Myocyte (in vitro differentiated cells): Measurements from ENCODE around the gene MCFD2. TPM values are rescaled to one million over a fixed set of nuclear protein-coding genes. Genes with fewer than 3 reads are reported as not detected.

ENCODE experiments used
- DNase-seq: peaks from one replicate; pipeline ENCODE4 v3.0.0-alpha.2; 2012; ENCODE audit warnings: low read depth
- total RNA-seq: library from RNA; depleted of rRNA; stranded (reverse); fragments of >200 nt; gene quantifications from 2 replicates; pipeline ENCODE4 v1.2.3, GENCODE V29; 2014

MCFD2 gene
- total RNA-seq, 1 donor from 2014 or later: 51.8 TPM

DNA sequence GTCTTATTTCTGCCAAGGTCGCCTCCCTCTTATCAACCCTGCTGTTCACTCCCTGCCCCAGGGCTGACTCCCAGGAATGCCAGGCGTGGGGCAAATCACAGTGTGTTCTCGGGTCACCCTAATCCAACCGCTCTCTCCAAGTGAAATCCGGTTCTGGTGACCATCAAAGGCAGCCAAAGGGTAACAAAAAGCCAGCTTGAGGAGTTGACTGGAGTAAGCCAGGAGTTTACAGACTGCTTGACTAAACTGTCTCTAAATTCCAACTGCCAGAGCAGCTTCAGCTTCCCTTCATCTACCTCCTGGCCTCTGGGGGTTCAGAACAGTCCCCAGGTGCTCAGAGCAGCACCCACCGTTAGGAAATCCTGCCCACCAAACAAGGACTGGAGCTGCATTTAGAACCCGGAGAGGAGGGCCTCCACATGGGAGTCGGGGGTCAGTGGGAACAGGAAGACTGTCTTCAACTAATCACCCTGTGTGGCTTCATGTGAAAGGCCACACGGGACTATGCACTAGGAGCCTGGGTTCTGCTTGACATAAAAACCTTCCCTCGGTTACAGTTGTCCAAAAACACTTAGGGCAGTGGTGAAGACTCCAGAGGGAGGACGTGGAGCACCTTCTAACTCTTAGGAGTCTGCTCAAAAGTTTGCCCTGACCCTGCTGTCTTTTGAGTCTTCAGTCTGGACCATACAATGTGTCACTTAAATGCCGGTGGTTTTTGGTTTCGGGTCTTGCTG is 24.2 kb upstream of the MCFD2 start:
- DNase-seq: peak; percentile 10

GRCh38 chr2:46937471-46937901 is 21.9 kb upstream of the MCFD2 start:
- no peak for DNase-seq

DNA sequence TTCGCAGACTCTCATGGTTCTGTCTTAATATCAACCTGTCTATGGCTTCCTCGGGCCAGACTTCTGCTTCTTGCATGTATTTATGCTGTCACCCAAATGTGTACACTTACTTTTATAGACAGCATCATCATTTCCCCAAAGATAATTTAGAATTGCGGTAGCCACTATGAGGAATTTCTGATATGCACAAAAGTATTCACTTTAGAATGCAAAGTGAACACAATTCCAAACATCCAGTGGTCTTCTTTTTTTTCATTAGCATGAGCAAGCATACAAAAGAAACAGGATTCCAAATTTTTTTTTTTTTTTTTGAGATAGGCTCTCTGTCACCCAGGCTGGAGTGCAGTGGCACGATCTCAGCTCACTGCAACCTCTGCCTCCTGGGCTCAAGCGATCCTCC is 21.0 kb upstream of the MCFD2 start:
- no peak for DNase-seq

DNA sequence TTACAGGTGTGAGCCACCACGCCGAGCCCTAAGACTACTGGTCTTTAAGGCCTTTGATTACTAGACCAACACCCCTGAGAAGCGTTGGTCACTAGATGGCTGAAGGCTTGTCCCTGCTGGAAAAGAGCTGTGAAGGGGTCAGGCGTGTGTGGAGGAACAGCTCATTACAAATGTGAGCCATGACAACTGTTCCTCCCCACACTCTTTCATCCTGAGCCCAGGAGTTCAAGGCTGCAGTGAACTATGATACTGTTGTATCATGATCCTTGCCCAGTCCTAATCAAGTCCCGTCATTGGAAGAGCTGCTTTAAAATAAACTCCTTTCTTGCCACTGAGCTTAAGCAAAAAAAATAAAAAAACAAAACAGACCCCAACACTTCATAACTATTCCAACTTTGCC is 19.5 kb upstream of the MCFD2 start:
- DNase-seq: no peak

- DNase-seq: no peak
Observed at GRCh38 chr2:46929612-46930011, 14.0 kb upstream of the MCFD2 start.

DNA sequence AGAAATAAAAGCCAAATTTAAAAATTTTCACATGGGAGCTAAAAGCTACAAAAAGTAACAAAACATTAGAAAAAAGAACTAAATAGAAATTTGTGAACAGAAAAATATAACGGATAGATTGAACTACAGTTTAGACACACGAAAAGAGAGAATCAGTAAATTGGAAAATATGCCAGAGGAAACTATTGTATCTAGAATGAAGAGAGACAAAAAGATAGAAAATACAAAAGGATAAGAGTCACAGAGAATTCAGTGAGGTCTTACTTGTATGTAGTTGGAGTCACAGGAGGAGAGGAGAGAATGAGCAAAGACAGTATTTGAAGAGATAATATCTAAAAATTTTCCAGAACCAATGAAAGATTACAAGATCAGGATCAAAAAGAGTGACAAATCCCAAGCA is 11.3 kb upstream of the MCFD2 start:
- DNase-seq: no peak

- no peak for DNase-seq
Observed at GRCh38 chr2:46925474-46926351, 10.1 kb upstream of the MCFD2 start.

DNA sequence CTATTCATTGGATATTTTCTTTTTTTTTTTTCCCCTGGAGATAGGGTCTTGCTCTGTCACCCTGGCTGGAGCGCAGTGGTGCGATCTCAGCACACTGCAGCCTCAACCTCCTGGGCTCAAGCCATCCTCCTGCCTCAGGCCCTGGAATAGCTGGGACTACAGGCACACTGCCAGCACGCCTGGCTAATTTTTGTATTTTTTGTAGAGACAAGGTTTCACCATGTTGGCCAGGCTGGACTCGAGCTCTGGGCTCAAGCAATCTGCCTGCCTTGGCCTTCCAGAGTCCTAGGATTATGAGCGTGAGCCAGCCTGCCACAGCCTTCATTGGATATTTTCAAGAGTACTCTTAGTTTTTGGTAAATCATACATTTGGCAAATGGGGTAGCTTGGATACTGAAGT is 9.0 kb upstream of the MCFD2 start:
- no peak for DNase-seq

DNA sequence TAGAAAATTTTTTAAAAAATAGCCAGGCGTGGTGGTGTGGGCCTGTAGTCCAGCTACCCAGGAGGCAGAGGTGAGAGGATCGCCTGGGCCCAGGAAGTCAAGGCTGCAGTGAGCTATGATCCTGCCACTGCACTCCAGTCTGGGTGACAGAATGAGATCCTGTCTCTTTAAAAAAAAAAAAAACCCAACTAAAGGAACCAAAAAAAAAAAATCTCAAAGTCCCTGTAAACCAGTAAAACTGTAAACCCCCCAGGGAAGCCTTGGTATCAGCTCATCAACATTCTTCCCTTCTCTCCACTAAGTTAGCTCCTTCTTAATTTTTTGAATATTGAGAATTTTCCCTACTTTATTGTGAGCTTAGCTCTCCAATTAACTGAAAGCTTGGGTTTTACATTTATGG is 8.4 kb upstream of the MCFD2 start:
- DNase-seq: no peak

- DNase-seq: peak; percentile 28
Observed at GRCh38 chr2:46923041-46923528, 7.5 kb upstream of the MCFD2 start.

GRCh38 chr2:46922606-46923005 is 7.0 kb upstream of the MCFD2 start:
- no peak for DNase-seq

DNA sequence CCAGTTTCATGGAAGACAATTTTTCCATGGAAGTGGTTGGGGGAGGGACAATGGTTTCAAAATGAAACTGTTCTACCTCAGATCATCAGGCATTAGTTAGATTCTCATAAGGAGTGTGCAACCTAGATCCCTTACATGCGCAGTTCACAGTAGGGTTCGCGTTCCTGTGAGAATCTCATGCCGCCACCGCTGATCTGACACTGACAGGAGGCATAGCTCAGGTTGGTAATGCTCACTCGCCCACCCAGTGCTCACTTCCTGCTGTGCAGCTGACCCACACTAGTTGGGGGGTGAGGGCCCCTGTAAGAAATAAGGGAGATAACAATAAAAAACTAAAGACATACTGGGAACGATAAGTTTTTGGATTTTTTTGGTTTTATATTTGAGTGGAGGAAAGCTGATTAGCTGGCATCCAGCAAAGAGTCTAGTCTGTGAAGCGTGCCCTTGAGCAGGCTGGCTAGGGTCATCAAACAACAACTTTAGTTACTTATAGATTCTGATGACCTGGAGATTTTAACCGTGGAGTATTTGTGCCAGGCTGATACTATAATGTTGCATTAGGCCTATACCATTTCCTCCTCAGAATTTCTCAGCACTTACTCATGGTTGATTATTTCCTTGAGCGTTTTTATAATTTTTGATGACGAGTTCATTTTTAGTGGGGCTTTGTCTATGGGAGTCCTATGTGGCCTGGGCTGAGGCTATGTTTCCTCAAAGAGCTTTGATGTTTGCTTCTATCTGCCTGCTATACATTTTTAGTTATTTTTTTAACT is 6.3 kb upstream of the MCFD2 start:
- no peak for DNase-seq

DNA sequence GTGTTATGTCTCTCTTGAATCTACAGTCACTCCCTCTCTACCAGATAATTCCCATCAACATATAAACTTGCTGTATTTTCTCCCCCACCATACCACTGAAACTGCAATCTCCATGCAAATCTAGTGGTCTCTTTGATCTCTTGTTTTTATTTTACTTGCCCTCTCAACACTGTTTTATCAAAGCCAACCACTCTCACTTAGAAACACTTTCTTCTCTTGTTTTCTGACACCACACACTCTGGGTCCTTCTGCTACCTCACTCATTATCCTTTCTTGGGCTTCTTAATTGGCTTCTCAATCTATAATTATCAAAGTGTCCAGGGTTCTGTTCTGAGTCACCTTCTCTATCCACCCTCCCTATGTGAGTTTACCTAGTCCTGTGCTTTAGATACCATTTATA is 2.0 kb upstream of the MCFD2 start:
- no peak for DNase-seq

DNA sequence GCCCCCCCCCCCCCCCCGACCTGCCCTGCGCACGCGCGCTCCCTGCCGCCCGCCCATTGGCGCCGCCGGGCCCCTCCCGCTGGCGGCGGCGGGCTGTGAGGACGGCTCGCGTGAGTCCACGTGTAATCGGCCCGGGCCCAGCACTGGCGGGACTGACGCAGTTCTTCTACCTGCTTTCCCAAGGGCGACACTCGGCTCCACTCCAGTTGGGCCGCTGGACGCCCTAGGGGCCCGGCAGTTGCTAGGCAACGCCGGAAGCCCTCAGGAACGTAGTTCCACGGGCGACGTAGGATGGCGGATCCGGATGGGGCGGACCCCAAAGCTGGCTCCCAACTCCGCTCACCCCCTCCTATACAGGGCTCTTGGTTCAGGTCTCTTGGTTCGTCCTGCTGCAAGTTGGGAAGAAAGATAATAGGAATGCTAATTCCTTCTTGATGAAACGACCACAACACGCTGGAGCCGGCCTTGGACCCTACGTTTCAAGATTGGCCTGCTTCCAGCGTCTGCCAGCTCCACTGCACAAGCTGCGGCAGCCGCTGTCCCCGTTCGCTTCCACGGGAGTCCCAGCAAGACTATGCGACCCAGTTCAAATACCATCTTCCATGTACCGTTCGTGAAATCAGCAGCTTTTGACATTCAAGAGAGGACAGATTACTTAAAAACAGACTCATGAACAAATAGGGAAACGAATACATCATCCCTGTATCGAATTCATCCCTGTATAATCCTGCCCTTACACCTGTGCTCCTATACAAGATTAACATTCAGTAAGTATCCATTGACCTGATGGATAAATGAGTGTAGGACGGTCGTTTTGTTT is 415 bp upstream of the MCFD2 start:
- peak; percentile 89 for DNase-seq

DNA sequence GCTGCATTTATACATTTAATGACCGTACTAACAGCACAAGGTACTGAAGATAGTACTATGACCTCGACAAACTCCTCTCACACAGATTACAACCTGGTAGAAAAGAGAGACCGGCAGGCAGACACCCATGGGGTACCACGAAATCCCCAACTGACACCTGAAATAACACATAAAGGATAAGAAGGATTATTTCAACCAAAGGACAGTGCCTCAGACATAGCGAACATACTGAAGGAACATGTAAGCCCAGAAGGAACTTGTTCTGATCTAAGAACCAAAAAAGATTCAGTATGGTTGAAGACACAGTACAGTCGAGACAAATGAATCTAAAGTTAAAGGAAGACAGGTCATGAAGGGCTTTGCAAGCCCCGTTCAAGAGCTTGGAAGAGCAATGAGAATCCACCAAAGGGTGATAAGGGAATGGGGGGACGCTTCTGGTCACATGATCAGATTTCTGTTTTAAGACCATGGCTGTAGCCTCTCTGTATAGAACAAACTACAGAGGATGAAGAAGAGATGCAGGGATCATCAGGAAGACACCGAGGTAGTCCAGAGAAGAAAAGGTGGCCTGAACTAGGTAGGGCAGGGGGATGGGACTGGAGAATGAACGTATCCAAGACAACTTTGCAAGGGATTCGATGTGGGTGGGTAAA is 902 bp downstream of the MCFD2 start:
- DNase-seq: no peak

- peak; percentile 41 for DNase-seq
Observed at GRCh38 chr2:46913471-46914381, 1.9 kb downstream of the MCFD2 start.

DNA sequence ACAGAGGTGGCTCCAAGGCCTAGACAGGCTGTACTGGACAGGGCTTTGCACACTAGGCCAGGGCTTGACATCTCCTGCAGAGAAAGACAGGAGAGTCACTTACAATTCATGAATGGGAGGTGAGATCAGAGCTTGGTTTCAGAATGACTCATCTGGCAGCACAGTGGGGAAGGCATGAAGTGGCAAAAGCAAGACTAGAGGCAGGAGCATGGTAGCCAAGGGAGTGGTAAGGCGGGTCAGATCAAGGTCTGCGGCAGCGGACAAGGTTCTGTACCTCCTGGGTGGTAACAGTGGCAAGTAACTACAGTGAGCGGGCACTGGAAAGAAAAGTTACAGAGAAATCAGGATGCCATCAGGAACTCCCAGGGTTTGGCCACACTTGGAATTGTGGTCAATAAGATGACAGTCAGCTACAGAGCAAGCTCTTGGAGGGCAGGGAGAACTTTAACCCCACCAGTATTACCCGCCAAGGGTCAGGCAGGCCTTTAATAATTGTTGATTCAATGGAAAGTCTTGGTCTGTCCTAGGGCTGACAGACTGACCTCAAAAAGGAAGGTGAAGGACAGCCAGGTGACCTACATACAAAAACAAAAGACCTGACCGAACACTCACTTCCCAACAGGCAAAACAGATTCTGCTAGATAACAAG is 5.7 kb downstream of the MCFD2 start:
- peak; percentile 75 for DNase-seq

DNA sequence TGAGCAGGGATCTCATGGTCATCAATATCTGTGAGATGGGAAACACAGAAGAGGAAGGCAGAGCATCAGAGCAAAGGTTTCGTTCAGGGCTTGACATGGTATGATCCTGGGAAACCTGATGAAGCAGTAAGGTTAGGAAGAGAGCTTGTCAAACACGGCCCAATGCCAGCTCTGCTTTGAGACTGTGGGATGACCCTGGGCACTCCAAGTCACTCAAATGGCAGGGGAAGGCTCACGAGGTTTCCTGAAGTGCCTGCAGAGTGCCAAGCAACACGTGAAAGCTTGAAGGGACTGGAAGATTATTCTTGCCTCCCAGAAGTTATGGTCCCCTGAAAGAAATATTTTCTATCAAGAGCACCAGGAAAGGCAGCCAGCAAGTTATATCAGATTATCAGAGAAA is 6.5 kb downstream of the MCFD2 start:
- DNase-seq: no peak
